Measurements from ENCODE around the gene HOXC4. TPM values are rescaled to one million over a fixed set of nuclear protein-coding genes. Genes with fewer than 3 reads are reported as not detected.

The HOXC4 gene
- total RNA-seq, 1 experiment from 2014 or later: not detected

- Histone ChIP-seq H3K23ac (ENCODE audit: insufficient read length, low read depth, low read length) (no peak overlapping the region), H3K56ac (ENCODE audit: insufficient read length, low read depth, low read length) (no peak overlapping the region), H3K9me3 (ENCODE audit: control insufficient read depth, low read depth, low read length) (no peaks in the 10 kb centered on the region), H4K91ac (ENCODE audit: insufficient read length, low read depth, low read length) (no peak overlapping the region), H3K27ac (ENCODE audit: insufficient read length, low read depth, low read length) (no peak overlapping the region), H3K27me3 (ENCODE audit: insufficient read depth, low read length) (peaks cover 100% of the 10 kb centered on the region), H2AK5ac (ENCODE audit: insufficient read length, low read length) (no peak overlapping the region), H2BK20ac (ENCODE audit: low read depth, low read length, poor library complexity, severe bottlenecking) (no peak overlapping the region), H3K4me1 (ENCODE audit: insufficient read depth, low read length) (no peaks in the 10 kb centered on the region), H3K4ac (ENCODE audit: low read depth, low read length) (no peak overlapping the region), H2BK5ac (ENCODE audit: insufficient read length, low read length) (no peak overlapping the region), H3K9ac (ENCODE audit: extremely low read depth, insufficient read length, low read length) (no peak overlapping the region), H4K5ac (ENCODE audit: insufficient read length, low read depth, low read length) (no peak overlapping the region), H3K18ac (ENCODE audit: insufficient read length, low read depth, low read length) (no peak overlapping the region), H3K79me1 (ENCODE audit: insufficient read depth, low read depth, low read length, poor library complexity, severe bottlenecking) (no peaks in the 10 kb centered on the region), H3K79me2 (ENCODE audit: insufficient read depth, low read length) (no peaks in the 10 kb centered on the region), H4K20me1 (ENCODE audit: control insufficient read depth, insufficient read depth, insufficient read length) (no peaks in the 10 kb centered on the region), H4K8ac (replicated peaks; ENCODE audit: insufficient read length, low read depth, low read length) (no peak overlapping the region), H2BK15ac (ENCODE audit: low read depth, low read length) (no peak overlapping the region), H3K4me2 (ENCODE audit: insufficient read depth, insufficient read length, low read length) (no peak overlapping the region), H2BK12ac (ENCODE audit: insufficient read length, low read depth, low read length) (no peak overlapping the region), H2BK120ac (ENCODE audit: low read depth, low read length, poor library complexity, severe bottlenecking) (no peak overlapping the region), H3K23me2 (ENCODE audit: insufficient read length, low read depth, low read length, poor library complexity, severe bottlenecking) (no peaks in the 10 kb centered on the region), H2AFZ (ENCODE audit: low read length) (no peak overlapping the region), H3K14ac (ENCODE audit: insufficient read depth, low read length) (no peak overlapping the region), H3T11ph (ENCODE audit: low read length) (no peak overlapping the region)
- Mint-ChIP-seq H3K9me3 (peaks cover 7 to 8% of the 10 kb centered on the region in 2 experiments; a peak in 4 of 5 replicates), H3K27ac (no peak overlapping the region), H3K4me1 (peaks cover 0 to 6% of the 10 kb centered on the region in 2 experiments; a peak in 2 of 4 replicates), H3K4me3 (no peak overlapping the region), H3K27me3 (ENCODE audit: low read depth) (peaks cover 100% of the 10 kb centered on the region), H3K36me3 (ENCODE audit: insufficient read depth in 1 of 3, low read depth in 3 of 3) (peaks cover 0 to 1% (median 0%) of the 10 kb centered on the region in 3 experiments; a peak in 2 of 7 replicates)
- no peak for TF ChIP-seq CTCF (conservative IDR thresholded peaks at IDR 0.05)
- no CpG with 5 or more reads among the region's 4 CpGs for WGBS (ENCODE audit: extremely low coverage, insufficient read length, low lambda C conversion rate)
- DNase-seq: no peak
These were observed 13.5 kb upstream of the HOXC4 start for GRCh38 chr12:54040148-54040494.

Measured in H9 (cell line).